H1 (cell line): ENCODE measurements around the gene RS1. TPM values are rescaled to one million over a fixed set of nuclear protein-coding genes. Genes with fewer than 3 reads are reported as not detected.

Experiments
- CTCF ChIA-PET: fragments of 300-600 bp; sonication (Branson Sonifier 250); formaldehyde crosslinking; loops from one replicate; lab custom pipeline; 2021; ENCODE audit not compliant: partially characterized antibody; lab: Charles Lee
- POLR2A ChIA-PET: fragments of 300-600 bp; sonication (Branson Sonifier 250); formaldehyde crosslinking; loops from one replicate; lab custom pipeline; 2021; ENCODE audit warnings: inconsistent platforms; ENCODE audit not compliant: partially characterized antibody; lab: Charles Lee
- DNase-seq, 2 experiments: peaks; one replicate each; pipeline versions ENCODE4 v3.0.0 to v3.0.0-alpha.2; 2010 to 2022; ENCODE audit warnings: low spot score in 2 of 2, low read depth in 1 of 2, mixed read lengths in 1 of 2
- FAIRE-seq: peaks from 2 replicates; lab custom pipeline; 2011; peaks lifted over from hg19 to GRCh38; lab: Jason Lieb, UNC
- H2AFZ ChIP-seq: 2 replicates; pipeline ENCODE4 v1.8.1; 2012; ENCODE audit warnings: low read length, inconsistent platforms
- H2AK5ac ChIP-seq: 2 replicates; pipeline ENCODE4 v1.6.1; 2013; ENCODE audit warnings: low read depth, low read length
- H2BK120ac ChIP-seq: replicated peaks from 2 replicates; pipeline ENCODE3; 2013; ENCODE audit warnings: low read depth, low read length, inconsistent platforms
- H2BK12ac ChIP-seq: 2 replicates; pipeline ENCODE4 v1.6.1; 2013; ENCODE audit warnings: low read depth, low read length
- H2BK15ac ChIP-seq: 2 replicates; pipeline ENCODE4 v1.6.1; 2013; ENCODE audit warnings: low read length
- H2BK20ac ChIP-seq: 2 replicates; pipeline ENCODE4 v1.6.1; 2013; ENCODE audit warnings: low read length
- H2BK5ac ChIP-seq: 2 replicates; pipeline ENCODE4 v1.6.1; 2013; ENCODE audit warnings: low read depth, low read length
- H3K14ac ChIP-seq: 2 replicates; pipeline ENCODE4 v1.6.1; 2013; ENCODE audit warnings: inconsistent platforms; ENCODE audit not compliant: insufficient read length
- H3K18ac ChIP-seq: 2 replicates; pipeline ENCODE4 v1.6.1; 2013; ENCODE audit warnings: low read length; ENCODE audit errors: extremely low read depth
- H3K23ac ChIP-seq: 2 replicates; pipeline ENCODE4 v1.6.1; 2013; ENCODE audit warnings: inconsistent platforms; ENCODE audit not compliant: insufficient read length
- H3K23me2 ChIP-seq: 2 replicates; pipeline ENCODE4 v1.6.1; 2013; ENCODE audit warnings: low read depth, low read length
- H3K27ac ChIP-seq: 2 replicates; pipeline ENCODE4 v1.6.1; 2011; ENCODE audit warnings: low read depth, low read length, inconsistent platforms
- H3K27me3 ChIP-seq, 4 experiments: replicated peaks in 1 of 4; 1 replicate in 1 of 4; 2 replicates in 3 of 4; pipeline versions ENCODE4 v1.6.1 to v1.8.1; 2011 to 2013; ENCODE audit warnings: low read length in 3 of 4, mild to moderate bottlenecking in 3 of 4, inconsistent platforms in 2 of 4, mixed read lengths in 2 of 4, moderate library complexity in 1 of 4; ENCODE audit not compliant: control insufficient read depth in 3 of 4, insufficient read depth in 3 of 4; ENCODE audit errors: extremely low read depth in 1 of 4
- H3K36me3 ChIP-seq, 4 experiments: 2 replicates each; pipeline versions ENCODE4 v1.6.1 to v1.8.1; 2011 to 2013; ENCODE audit warnings: mild to moderate bottlenecking in 4 of 4, low read length in 3 of 4, moderate library complexity in 2 of 4, control low read depth in 1 of 4, inconsistent platforms in 1 of 4; ENCODE audit not compliant: insufficient read depth in 4 of 4, control insufficient read depth in 2 of 4
- H3K4ac ChIP-seq: replicated peaks from 2 replicates; pipeline ENCODE3; 2013; ENCODE audit warnings: low read length, low read depth, mixed read lengths, inconsistent platforms; ENCODE audit not compliant: insufficient read length
- H3K4me1 ChIP-seq, 4 experiments: replicated peaks in 1 of 4; 1 replicate in 1 of 4; 2 replicates in 3 of 4; pipeline versions ENCODE4 v1.6.1 to v1.8.1; 2011 to 2013; ENCODE audit warnings: low read length in 3 of 4, inconsistent platforms in 2 of 4, mixed read lengths in 1 of 4; ENCODE audit not compliant: insufficient read depth in 4 of 4, control insufficient read depth in 3 of 4
- H3K4me2 ChIP-seq, 2 experiments: 2 replicates each; pipeline versions ENCODE4 v1.6.1 to v1.8.1; 2011 to 2013; ENCODE audit warnings: low read depth in 2 of 2, low read length in 2 of 2, control low read depth in 1 of 2, inconsistent platforms in 1 of 2, mild to moderate bottlenecking in 1 of 2; ENCODE audit not compliant: insufficient read depth in 1 of 2
- H3K4me3 ChIP-seq, 4 experiments: fragments of 200-600, 300-600 bp in 1 of 4; sonication (generic), shearing (Covaris generic), sonication (Bioruptor Twin) in 1 of 4; 2 replicates each; pipeline versions ENCODE4 v1.5.1 to v1.8.1; 2011 to 2016; ENCODE audit warnings: low read length in 4 of 4, low read depth in 3 of 4, control low read depth in 2 of 4, inconsistent platforms in 2 of 4, mild to moderate bottlenecking in 2 of 4, mixed read lengths in 1 of 4, moderate library complexity in 1 of 4; ENCODE audit not compliant: insufficient read depth in 2 of 4; ENCODE audit errors: extremely low read depth in 1 of 4
- H3K56ac ChIP-seq: replicated peaks from 2 replicates; pipeline ENCODE3; 2013; ENCODE audit warnings: low read depth, mild to moderate bottlenecking, mixed read lengths, low read length, inconsistent platforms; ENCODE audit not compliant: insufficient read length
- H3K79me1 ChIP-seq: 2 replicates; pipeline ENCODE4 v1.6.1; 2013; ENCODE audit warnings: low read depth, low read length, control low read depth
- H3K79me2 ChIP-seq, 2 experiments: 2 replicates each; pipeline versions ENCODE4 v1.6.1 to v1.8.1; 2012 to 2013; ENCODE audit warnings: low read length in 2 of 2, mild to moderate bottlenecking in 2 of 2, inconsistent platforms in 1 of 2; ENCODE audit not compliant: insufficient read depth in 2 of 2, control insufficient read depth in 1 of 2
- H3K9ac ChIP-seq, 4 experiments: replicated peaks in 1 of 4; 1 replicate in 1 of 4; 2 replicates in 3 of 4; pipeline versions ENCODE4 v1.6.1 to v1.8.1; 2011 to 2013; ENCODE audit warnings: low read depth in 3 of 4, low read length in 3 of 4, control low read depth in 2 of 4, mild to moderate bottlenecking in 2 of 4, moderate library complexity in 2 of 4, inconsistent platforms in 1 of 4; ENCODE audit errors: extremely low read depth in 1 of 4
- H3K9me3 ChIP-seq, 2 experiments: 2 replicates each; pipeline versions ENCODE4 v1.6.1 to v1.8.1; 2012 to 2013; ENCODE audit warnings: mild to moderate bottlenecking in 2 of 2, moderate library complexity in 2 of 2, control low read depth in 1 of 2, inconsistent platforms in 1 of 2, low read depth in 1 of 2, low read length in 1 of 2, mixed read lengths in 1 of 2; ENCODE audit not compliant: insufficient read depth in 2 of 2
- H4K20me1 ChIP-seq, 2 experiments: replicated peaks in 1 of 2; 2 replicates each; pipeline versions ENCODE3 to v1.8.1; 2011 to 2013; ENCODE audit warnings: inconsistent platforms in 2 of 2, low read length in 2 of 2, mild to moderate bottlenecking in 1 of 2; ENCODE audit not compliant: insufficient read depth in 2 of 2, control insufficient read depth in 1 of 2
- H4K5ac ChIP-seq: 2 replicates; pipeline ENCODE4 v1.6.1; 2013; ENCODE audit warnings: low read length, low read depth, mixed read lengths, inconsistent platforms; ENCODE audit not compliant: insufficient read length
- H4K8ac ChIP-seq: 2 replicates; pipeline ENCODE4 v1.8.0; 2013; ENCODE audit warnings: mild to moderate bottlenecking, moderate library complexity, low read length, inconsistent platforms; ENCODE audit not compliant: insufficient read depth; ENCODE audit errors: extremely low read depth
- H4K91ac ChIP-seq: replicated peaks from 2 replicates; pipeline ENCODE3; 2013; ENCODE audit warnings: low read length, mixed read lengths, inconsistent platforms; ENCODE audit not compliant: insufficient read length
- CBX5 ChIP-seq: fragments of 300-800, 300-1000 bp; sonication (generic); IDR thresholded peaks from 2 replicates; pipeline ENCODE4 v1.7.1; 2016; ENCODE audit warnings: antibody characterized with exemption, low read length, low read depth
- CTBP2 ChIP-seq: IDR thresholded peaks from 2 replicates; pipeline ENCODE4 v1.7.0; 2011; ENCODE audit warnings: borderline replicate concordance, mild to moderate bottlenecking, moderate library complexity, mixed read lengths, low read length; ENCODE audit not compliant: insufficient read depth, insufficient read length
- GABPA ChIP-seq: IDR thresholded peaks from 2 replicates; pipeline ENCODE4 v1.6.1; 2011; ENCODE audit warnings: mild to moderate bottlenecking, low read length, moderate library complexity, borderline replicate concordance; ENCODE audit not compliant: insufficient read depth
- GTF2F1 ChIP-seq: IDR thresholded peaks from 2 replicates; pipeline ENCODE4 v1.6.1; 2012; ENCODE audit warnings: low read depth, low read length, improper control_type of control experiment, borderline replicate concordance
- HDAC2 ChIP-seq, 2 experiments: fragments of 300-600 bp in 1 of 2; sonication (generic) in 1 of 2; IDR thresholded peaks; 2 replicates each; pipeline ENCODE4 v1.6.1; 2011 to 2012; ENCODE audit warnings: low read depth in 2 of 2, low read length in 2 of 2, mild to moderate bottlenecking in 2 of 2, moderate library complexity in 2 of 2, borderline replicate concordance in 1 of 2, inconsistent platforms in 1 of 2
- HDAC6 ChIP-seq: IDR thresholded peaks from one replicate; pipeline ENCODE4 v1.7.1; 2012; ENCODE audit warnings: low read depth, mild to moderate bottlenecking, inconsistent platforms, low read length, moderate library complexity
- MAFK ChIP-seq: IDR thresholded peaks from 2 replicates; pipeline ENCODE4 v1.6.1; 2012; ENCODE audit warnings: low read depth, mild to moderate bottlenecking, improper control_type of control experiment, low read length
- NRF1 ChIP-seq: IDR thresholded peaks from 2 replicates; pipeline ENCODE4 v1.6.1; 2011; ENCODE audit warnings: mild to moderate bottlenecking, low read depth, low read length, improper control_type of control experiment
- POLR2AphosphoS5 ChIP-seq: IDR thresholded peaks from 2 replicates; pipeline ENCODE4 v1.6.1; 2011; ENCODE audit warnings: low read depth, low read length
- POU5F1 ChIP-seq: IDR thresholded peaks from 2 replicates; pipeline ENCODE4 v1.6.1; 2011; ENCODE audit warnings: low read depth, mild to moderate bottlenecking, low read length, moderate library complexity
- RAD21 ChIP-seq, 2 experiments: IDR thresholded peaks in 1 of 2; conservative IDR thresholded peaks in 1 of 2; 2 replicates each; pipeline ENCODE4 v1.6.1; 2011; ENCODE audit warnings: low read depth in 2 of 2, low read length in 2 of 2, improper control_type of control experiment in 1 of 2, inconsistent platforms in 1 of 2, mild to moderate bottlenecking in 1 of 2, moderate library complexity in 1 of 2
- RFX5 ChIP-seq: IDR thresholded peaks from 2 replicates; pipeline ENCODE4 v1.6.1; 2011; ENCODE audit warnings: low read depth, low read length, improper control_type of control experiment, borderline replicate concordance
- SP1 ChIP-seq: IDR thresholded peaks from 2 replicates; pipeline ENCODE4 v1.6.1; 2011; ENCODE audit warnings: low read depth, low read length
- TAF1 ChIP-seq: IDR thresholded peaks from 2 replicates; pipeline ENCODE4 v1.6.1; 2011; ENCODE audit warnings: mild to moderate bottlenecking, low read depth, low read length
- TEAD4 ChIP-seq: IDR thresholded peaks from 2 replicates; pipeline ENCODE4 v1.6.1; 2012; ENCODE audit warnings: low read depth, low read length, inconsistent platforms, mixed read lengths
- WGBS, 2 experiments: shearing (Covaris generic) in 1 of 2; methylation state at CpG; one replicate each; pipeline versions ENCODE4 v1.1.6 to v1.1.7; 2013 to 2015; ENCODE audit warnings: low lambda C conversion rate in 2 of 2, mixed read lengths in 2 of 2, inconsistent platforms in 1 of 2, low coverage in 1 of 2, missing lambda C conversion rate in 1 of 2; ENCODE audit not compliant: insufficient replicate concordance in 2 of 2, insufficient coverage in 1 of 2, insufficient read length in 1 of 2; ENCODE audit errors: extremely low coverage in 1 of 2, missing lambda C conversion rate in 1 of 2; 5-methylcytosine and 5-hydroxymethylcytosine counted together
- polyA plus RNA-seq, 7 experiments: library from polyadenylated mRNA; depleted of rRNA in 3 of 7; stranded (reverse) in 5 of 7; unstranded in 2 of 7; fragments of >200 nt in 5 of 7; fragments of 200-250 nt in 2 of 7; gene quantifications; 1 replicate in 5 of 7; 2 replicates in 1 of 7; 4 replicates in 1 of 7; pipeline versions ENCODE4 v1.2.1 to v1.2.3, GENCODE V29; 2011 to 2013; ENCODE audit warnings: missing spikeins in 2 of 7, mixed read lengths in 2 of 7
- total RNA-seq: library from RNA; stranded (reverse); fragmentation: NEBNext Ultra II Directional; extraction: Animal tissue kit (Norgen Biotek cat#: 25700); gene quantifications from 2 replicates; pipeline ENCODE4 v1.2.1, GENCODE V29; 2021

The RS1 gene
- total and polyA plus RNA-seq, 2 of the 8 experiments (the other 6 are each of a cell fraction or from before 2014, with no cell fraction given): 0.03 TPM; not detected in 1

DNA sequence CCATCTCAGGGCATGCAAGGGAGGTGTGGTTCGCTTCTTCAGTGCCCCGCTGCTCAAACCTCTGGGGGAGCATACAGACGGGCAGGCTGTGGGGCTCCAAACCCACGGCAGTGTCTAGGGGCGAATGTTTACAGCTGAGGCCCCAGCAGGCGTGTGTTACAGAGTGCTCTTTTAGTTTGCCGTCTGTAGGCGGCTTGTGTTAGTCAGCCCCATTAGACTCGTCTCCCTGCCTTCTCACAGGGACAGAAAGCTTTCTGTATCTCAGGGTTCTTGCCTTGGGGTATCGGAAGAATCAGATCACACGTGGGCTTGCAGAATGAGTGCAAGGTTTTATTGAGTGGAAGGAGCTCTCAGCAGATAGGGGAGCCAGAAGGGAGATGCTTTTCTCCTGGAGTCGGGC, 10.6 kb downstream of the RS1 start:
- Histone ChIP-seq H2AFZ (no peak overlapping the region), H2BK120ac (no peak overlapping the region), H3K23me2 (no peaks in the 10 kb centered on the region), H3K27me3 (no peaks in the 10 kb centered on the region), H3K14ac (no peak overlapping the region), H3K4me3 (no peak overlapping the region), H4K91ac (no peak overlapping the region), H3K4me2 (no peak overlapping the region), H2BK15ac (no peak overlapping the region), H3K18ac (no peak overlapping the region), H2AK5ac (no peak overlapping the region), H4K5ac (no peak overlapping the region), H4K20me1 (no peaks in the 10 kb centered on the region), H3K56ac (no peak overlapping the region), H2BK20ac (no peak overlapping the region), H3K27ac (no peak overlapping the region), H3K4ac (no peak overlapping the region), H2BK12ac (no peak overlapping the region), H3K4me1 (no peaks in the 10 kb centered on the region), H3K79me2 (no peaks in the 10 kb centered on the region), H3K79me1 (no peaks in the 10 kb centered on the region), H3K36me3 (no peaks in the 10 kb centered on the region), H2BK5ac (no peak overlapping the region), H3K9ac (no peak overlapping the region), H3K9me3 (no peaks in the 10 kb centered on the region), H4K8ac (no peak overlapping the region), H3K23ac (no peak overlapping the region)
- ChIA-PET POLR2A (no interaction called here), CTCF (interaction anchor here (0.6 kb wide), 1 partner anchor 169 kb away, joined by 4 read pairs; no protein-coding TSS in a partner anchor)
- TF ChIP-seq CTBP2 (no peak), RFX5 (no peak), CBX5 (no peak), GABPA (no peak), POLR2AphosphoS5 (no peak), POU5F1 (no peak), MAFK (no peak), HDAC6 (no peak), TEAD4 (no peak), TAF1 (no peak), GTF2F1 (no peak), RAD21 (IDR thresholded peaks at IDR 0.05 in 1 of 2, conservative IDR thresholded peaks at IDR 0.05 in 1 of 2; ENCODE audit: low read depth in 2 of 2, low read length in 2 of 2) (no peak), SP1 (no peak), NRF1 (no peak), HDAC2 (IDR thresholded peaks at IDR 0.05; ENCODE audit: borderline replicate concordance in 1 of 2, low read depth in 2 of 2, low read length in 2 of 2) (no peak)
- WGBS, 2 experiments: 86% methylated on average over 9 of the region's 12 CpGs; no CpG with 5 or more reads in 1 of the 2 experiments
- no peak for DNase-seq
- no peak for FAIRE-seq
